Measurements from ENCODE around the gene ULBP2.

The ULBP2 gene

DNA sequence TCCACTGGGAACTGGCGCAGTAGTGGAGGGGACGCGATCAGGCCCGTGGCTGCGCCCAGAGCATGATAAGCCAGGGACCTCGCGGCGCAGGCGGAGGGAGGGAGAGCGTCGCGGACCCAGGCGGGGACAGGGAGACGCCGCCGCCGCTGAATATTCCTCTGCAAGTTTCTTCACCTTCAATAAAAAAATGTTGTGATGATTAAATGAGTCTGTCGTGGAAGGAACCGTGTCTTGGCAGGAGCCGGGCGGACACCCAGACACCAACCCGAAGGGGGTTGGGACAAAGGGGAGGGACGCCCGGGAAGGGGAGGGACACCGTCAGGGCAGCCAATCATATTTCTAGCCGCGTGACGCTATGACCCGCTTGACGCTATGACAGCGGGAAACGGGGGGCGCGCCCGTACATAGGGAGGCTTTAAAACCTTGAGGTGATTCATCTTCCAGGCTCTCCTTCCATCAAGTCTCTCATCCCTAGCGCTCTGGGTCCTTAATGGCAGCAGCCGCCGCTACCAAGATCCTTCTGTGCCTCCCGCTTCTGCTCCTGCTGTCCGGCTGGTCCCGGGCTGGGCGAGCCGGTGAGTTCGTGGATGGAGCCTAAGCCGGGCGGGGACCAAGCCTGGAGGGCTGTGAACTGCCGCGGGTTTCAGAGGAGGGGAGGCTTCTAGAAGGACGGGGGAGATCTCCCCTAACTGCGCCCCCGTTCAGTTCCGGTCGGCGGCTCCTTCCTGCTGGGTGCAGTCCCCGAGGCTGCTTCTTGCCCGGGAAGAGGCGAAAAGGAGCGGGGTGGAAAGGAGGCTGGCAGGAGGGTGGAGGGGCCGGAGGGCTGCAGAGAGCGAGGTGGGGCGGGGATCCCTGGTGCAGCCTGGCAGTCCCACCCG lies at the start of gene ULBP2:
ULBP2 (plus strand) TSS at position 432 of the 878 bp plus-strand sequence; CDS start at position 491, 59 bp downstream.
- peak in 52 of 56 donors; percentile 11 to 83 (median 59) for DNase-seq

GRCh38 chr6:149895048-149895590 lies 46.7 kb upstream of the ULBP2 start:
- DNase-seq, result no peak

DNA sequence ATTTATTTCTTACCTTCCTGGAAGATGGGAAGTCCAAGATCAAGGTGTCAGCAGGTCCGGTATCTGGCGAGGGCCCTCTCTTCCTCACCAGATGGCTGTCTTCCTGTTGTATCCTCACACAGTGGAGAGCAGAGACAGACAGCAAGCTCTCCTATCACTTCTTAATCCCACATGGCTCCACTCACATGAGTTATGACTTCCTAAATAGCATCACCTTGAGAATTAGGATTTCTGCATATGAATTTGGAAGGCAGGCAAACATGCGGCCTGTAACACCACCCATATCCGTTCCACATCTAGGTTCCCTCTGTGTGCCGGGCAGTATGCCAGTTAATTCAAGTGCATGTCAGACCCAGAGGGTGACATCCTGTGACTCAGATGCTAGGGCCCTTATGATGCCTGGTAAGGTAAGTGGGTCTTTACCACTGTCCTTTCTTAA lies 46.0 kb upstream of the ULBP2 start:
- no peak for DNase-seq

- DNase-seq, result no peak
Observed at GRCh38 chr6:149896491-149896890, 45.3 kb upstream of the ULBP2 start.

- peak in 26 of 56 donors; percentile 6 to 60 (median 18) for DNase-seq
Observed at GRCh38 chr6:149897015-149897697, 44.7 kb upstream of the ULBP2 start.

GRCh38 chr6:149897855-149898744 lies 43.7 kb upstream of the ULBP2 start, which contains the start of gene RAET1E:
Gene RAET1E (minus strand): TSS chr6:149898113. CDS start chr6:149890901, 7,212 bp downstream.
- no peak for DNase-seq

- no peak for DNase-seq
Observed at GRCh38 chr6:149898966-149899365, 42.8 kb upstream of the ULBP2 start.

DNA sequence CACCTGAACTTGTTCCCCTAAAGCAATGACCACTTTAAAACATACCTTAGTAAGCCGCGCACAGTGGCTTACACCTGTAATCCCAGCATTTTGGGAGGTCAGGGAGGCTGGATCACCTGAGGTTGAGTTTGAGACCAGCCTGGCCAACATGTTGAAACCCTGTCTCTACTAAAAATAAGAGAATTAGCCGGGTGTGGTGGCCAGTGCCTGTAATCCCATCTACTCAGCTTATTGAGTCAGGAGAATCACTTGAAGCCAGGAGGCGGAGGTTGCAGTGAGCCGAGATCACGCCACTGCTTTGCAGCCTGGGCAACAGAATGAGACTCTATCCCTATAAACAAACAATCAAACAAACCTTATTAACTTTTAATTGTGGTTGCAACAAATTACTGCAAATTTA lies 42.3 kb upstream of the ULBP2 start:
- DNase-seq, result no peak

GRCh38 chr6:149899926-149900619 lies 41.7 kb upstream of the ULBP2 start:
- DNase-seq, result no peak

DNA sequence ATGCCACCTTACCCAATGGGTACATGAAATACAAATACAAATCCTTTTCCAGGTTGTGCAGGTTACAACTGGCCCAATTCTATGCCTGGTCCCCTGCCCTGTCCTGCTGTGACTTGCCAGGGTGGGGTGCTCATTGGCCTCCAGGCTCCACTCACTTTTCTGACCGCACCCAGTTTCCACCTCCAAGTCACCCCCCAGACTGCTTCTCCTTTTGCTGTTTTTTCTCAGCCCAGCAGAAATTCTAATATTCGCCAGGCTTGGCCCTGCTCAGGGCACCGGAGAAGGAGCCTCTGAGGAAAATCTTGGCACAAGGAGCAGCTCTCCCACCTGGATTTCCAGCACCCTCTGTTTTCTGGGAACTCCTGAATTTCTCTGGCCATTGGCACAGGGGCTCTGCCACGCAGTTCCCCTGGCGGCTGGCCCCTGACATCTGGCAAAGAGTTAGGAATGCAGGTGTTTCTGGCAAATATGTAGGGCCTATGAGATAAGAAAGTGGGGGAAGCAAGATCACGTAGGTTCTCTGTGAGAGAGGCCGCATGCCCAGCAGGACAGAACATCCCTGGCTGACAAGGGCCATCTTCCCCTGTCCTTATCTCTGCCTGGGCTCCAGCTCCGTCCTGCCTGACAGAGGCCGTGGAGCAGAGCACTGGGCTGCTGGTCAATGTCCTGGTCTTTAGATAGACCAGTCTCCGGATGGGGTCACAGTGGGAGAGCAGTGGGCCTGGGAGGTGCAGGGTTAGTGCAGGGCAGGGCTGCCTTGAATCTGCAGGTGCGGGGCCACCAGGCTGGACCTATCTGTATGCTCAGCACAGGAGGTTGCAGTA lies 41.0 kb upstream of the ULBP2 start:
- no peak for DNase-seq

DNA sequence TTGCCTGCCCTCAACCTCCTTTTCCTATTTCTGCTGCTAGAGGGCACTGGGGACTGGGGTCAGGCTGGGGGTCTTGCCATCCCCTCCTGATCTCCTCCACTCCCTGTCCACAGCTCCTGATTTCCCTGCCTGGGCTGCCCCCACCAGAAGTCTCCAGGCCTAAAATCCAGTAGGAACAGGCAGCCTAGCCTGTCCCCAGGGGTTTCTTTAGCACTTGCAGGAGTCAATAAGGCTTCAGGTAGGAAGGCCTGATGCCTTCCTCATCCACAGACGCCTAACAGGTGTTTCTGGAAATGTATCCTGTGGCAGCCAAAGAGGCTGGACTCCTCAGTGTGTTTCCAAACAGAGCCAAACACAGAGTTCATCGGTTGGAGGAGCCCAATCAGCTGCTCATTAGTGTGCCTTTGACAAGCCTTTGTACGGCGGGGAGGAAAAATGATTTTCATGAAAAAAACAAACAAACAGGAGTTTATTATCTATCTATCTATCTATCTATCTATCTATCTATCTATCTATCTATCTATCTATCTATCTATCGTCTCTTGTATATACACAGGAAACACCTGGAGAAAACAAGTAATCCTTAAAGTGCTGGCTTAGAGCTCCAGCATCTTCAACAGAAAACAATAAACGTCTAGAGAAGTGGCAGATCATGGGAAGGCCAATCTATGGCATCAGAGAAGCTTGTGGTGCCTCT lies 40.2 kb upstream of the ULBP2 start:
- DNase-seq, result no peak

DNA sequence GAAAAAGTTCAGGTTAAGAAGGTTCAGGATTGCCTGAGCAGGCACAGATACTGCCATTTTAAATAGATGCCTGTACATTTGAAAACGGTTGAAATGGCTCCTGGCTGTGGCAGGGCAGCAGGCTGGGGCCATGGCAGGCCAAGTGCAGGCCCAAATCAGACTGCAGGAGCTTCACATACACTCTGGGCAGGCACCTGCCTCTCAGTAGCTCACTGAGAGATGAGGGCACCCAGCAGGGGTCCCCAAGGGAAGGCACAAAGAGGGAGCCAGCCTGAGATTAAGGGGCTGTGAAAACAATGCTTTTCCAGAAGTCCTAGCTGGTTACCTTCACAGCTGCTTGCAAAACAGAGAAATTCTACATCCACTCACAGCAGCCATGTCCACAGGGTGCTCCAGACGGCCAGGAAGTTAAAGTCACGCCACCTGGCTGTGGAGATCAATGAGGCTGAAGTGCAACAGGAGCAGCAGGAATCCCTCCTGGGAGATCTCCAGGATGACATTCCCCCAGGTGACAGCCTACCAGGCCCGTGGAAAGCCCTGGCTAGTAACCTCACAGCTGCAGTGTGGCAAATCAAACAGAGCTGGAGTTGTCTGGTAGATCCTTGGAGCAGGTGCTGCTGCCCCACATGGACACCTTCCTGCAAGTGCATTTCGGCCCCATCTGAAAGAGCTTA lies 37.7 kb upstream of the ULBP2 start:
- no peak for DNase-seq

GRCh38 chr6:149904661-149905370 lies 37.0 kb upstream of the ULBP2 start:
- no peak for DNase-seq

DNA sequence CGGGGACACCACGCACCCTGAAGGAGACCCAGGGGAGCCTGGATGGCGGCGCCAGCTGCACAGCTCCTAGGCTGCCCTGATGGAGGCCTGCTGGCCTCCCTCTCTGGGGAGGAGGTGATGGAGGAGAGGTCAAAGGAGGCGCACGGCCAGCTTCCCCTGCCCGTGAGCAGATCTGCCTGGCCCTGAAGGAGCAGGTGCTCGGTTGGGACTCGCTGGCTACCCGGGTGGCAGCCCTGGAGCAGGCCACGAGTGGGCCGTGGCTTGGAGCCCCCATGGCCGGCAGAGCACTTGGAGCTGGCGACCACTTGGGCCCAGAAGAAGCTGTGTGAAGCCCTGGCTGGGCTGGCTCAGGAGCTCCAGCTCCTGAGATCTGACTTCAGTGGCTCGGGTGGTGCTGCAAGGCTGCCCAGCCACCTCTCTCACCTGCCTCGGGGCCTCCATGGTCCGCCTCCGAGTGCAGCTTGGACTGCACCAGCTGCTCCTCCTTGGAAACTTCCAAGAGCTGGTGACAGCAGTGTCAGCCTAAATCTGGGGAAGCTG lies 36.4 kb upstream of the ULBP2 start:
- DNase-seq, result no peak

GRCh38 chr6:149905911-149906371 lies 35.9 kb upstream of the ULBP2 start:
- no peak for DNase-seq

DNA sequence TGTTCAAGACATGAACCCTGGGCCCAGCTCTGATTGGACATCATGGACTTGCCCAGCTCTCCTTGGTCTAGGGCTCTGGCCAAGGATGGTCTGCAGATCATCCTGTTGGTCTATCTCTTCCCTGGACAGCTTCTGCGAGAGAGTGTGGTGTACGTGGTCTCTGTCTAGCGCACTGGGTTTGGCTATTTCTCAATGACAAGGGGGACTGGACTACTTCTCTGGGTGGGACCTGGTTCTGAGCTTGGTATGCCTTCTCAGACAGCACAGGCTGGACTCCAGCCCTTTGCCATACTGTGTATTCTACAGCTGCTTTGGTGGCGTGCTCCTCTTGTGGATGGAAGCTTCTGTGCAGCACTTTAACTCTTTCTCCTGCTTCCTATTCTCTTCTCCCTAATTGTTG lies 35.4 kb upstream of the ULBP2 start:
- DNase-seq, result no peak

GRCh38 chr6:149907317-149907716 lies 34.5 kb upstream of the ULBP2 start:
- DNase-seq, result no peak

Data from amygdala (tissue), 56 donors.